ENCODE measurements around the gene BEAN1.

- no peak for TF ChIP-seq POLR2A (IDR thresholded peaks at IDR 0.05; ENCODE audit: low read depth)
- TF ChIP-seq, protein P1, sequence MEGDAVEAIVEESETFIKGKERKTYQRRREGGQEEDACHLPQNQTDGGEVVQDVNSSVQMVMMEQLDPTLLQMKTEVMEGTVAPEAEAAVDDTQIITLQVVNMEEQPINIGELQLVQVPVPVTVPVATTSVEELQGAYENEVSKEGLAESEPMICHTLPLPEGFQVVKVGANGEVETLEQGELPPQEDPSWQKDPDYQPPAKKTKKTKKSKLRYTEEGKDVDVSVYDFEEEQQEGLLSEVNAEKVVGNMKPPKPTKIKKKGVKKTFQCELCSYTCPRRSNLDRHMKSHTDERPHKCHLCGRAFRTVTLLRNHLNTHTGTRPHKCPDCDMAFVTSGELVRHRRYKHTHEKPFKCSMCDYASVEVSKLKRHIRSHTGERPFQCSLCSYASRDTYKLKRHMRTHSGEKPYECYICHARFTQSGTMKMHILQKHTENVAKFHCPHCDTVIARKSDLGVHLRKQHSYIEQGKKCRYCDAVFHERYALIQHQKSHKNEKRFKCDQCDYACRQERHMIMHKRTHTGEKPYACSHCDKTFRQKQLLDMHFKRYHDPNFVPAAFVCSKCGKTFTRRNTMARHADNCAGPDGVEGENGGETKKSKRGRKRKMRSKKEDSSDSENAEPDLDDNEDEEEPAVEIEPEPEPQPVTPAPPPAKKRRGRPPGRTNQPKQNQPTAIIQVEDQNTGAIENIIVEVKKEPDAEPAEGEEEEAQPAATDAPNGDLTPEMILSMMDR (IDR thresholded peaks at IDR 0.05), result no peak
Measured at GRCh38 chr16:66513111-66513723, 86.1 kb downstream of the BEAN1 start.
